ENCODE results near the gene DLG2.

The DLG2 gene

DNA sequence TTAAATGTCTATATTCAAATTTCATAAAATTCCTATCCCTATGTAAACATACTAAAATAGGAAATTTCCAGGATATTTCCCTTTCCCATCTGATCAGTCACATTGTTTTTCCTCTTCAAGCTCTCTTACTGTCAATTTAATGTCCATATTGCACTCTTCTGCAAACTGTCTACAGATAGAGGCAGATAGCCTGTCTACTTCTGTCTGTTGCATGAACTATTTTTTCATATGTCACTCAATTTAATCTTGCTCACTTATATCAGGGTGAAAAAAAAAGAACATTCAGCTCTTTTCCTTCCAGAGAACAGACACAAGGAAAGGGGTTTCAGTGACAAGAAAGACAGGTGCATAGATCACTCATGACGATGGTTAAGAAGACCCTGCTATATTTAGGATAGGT lies 1327.1 kb downstream of the DLG2 start:
- DNase-seq = no peak

DNA sequence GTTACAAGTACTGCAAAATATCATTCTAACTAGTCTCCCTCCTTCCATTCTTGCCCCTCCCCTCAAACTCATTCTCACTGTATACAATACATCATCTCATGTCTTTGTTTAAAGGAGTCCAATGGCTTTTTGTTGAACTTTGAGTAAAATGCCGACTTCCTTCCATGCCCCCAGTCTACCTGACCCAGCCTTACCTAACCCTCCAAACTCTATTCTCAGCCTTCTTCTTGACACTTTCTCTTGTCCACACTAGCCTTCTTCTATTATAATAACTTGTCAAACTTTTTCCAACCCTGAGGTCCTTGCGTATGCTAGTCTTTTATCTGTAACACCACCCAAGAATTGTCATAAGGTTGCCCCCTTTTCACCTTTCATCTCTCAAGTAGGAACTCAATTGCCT lies 1329.6 kb downstream of the DLG2 start:
- no peak for DNase-seq

DNA sequence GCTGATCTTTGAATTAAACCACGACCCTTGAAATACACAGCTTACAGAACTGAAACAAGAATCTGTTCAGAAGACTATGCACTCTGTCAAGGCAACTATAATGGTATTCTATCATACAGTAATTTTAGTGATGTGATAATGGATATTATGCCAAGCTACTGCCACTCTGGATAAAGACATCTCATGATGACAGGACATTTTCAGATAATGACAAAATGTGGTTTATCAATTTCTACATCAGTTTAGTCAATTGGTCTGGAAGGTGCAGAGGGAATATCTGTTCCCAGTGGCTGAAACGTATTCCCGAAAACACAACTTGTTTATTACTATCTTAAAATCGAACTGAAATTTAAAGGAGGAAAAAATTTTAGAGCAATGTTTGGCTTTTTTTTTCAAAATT lies 1331.3 kb downstream of the DLG2 start:
- no peak for DNase-seq

DNA sequence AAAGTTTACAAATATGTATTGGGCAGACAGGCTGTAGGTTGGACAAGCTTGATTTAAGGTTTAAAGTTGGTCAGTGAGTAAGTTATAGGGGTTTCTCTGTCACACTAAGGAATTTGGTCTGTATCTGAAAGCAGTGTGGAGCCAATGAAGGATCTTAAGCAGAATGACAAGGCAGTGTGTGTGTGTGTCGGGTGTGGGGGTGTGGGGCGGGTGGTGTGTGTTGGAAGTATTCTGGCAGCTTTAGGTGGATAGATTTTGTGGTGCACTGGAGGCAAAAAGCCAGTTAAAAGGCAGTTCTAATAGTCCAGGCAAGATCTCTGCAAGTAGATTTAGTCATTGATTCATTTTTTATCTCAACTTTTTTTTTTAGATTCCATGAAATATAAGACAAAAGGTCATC lies 1334.2 kb downstream of the DLG2 start:
- DNase-seq = no peak

DNA sequence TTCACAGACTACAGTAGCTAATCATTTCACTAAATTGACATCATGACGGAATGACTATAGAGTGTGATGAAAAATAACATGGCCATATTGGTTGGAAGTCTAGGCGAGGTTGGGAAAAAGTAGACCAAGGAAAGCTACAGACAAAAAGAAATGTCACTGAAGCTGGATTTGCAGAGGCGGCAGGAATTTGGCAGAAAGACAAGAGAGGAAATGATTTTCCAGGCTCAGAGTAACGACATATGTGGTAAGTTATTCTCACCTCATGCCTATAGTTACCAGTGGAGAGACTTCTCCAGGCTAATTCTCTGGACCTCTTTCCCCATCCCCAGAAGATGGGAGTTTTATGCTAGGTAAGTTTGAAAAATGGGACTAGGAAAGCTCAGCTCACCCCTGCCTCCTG lies 1335.1 kb downstream of the DLG2 start:
- DNase-seq = no peak

DNA sequence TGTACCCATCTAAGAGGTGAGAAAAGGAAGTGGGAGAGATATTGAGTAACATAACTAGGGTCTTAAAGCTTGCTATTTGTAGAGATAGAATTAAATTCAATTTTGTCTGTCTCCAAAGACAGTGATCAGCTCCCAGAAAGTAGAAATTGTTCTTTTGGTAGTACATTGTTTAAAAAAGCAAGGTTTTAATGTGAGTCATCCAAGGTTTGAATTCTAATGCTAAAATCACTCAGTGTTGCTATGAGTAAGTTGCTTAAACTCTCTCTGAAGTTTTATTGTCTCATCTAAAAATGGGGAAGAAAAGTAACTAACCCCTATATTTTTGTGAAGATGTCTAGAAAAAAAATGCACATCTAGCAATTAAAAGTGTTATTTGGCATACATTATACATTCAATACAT lies 1336.5 kb downstream of the DLG2 start:
- no peak for DNase-seq

DNA sequence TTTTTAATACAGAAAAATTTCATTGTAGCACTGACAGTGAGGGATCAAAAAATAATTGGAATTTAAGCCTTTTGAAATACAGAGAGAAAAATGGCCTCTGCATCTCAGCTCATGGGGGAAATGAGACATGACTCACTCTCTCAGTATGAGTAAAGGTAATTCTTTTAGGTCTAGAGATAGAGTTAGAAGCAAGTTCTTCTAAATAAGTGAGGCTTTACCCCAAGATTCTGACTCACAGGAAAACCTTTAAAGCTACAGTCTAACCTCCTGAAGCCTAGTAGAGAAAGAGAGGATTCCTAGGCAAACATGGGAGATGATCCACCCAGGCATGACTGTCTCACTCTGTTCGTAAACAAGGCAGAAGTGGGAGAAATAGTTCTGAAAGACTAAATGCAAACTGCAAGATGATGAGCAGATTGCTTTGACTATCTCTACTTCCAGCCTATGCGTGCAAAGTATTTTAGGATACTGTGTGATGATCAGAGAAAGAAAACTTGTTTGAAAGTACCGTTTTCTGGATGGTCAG lies 1337.7 kb downstream of the DLG2 start:
- DNase-seq = no peak

DNA sequence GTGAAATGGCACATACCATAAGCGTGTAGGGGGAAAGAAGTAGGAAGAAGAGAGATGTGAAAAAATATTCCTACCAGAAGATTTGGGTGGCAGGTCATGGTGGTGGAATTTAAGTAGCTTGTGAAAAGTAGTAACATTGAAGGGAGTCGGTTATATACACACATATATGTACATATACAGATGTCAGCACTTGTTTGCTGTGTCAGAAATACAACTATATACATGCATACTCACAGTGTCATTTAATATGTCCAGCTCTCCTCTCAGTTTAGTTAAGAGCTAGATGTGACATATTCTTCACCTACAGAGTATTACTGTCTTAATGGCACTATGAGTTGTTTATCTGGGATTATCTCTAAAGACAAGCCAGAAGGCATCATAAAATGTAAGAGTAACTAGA lies 1353.6 kb downstream of the DLG2 start:
- DNase-seq = no peak

DNA sequence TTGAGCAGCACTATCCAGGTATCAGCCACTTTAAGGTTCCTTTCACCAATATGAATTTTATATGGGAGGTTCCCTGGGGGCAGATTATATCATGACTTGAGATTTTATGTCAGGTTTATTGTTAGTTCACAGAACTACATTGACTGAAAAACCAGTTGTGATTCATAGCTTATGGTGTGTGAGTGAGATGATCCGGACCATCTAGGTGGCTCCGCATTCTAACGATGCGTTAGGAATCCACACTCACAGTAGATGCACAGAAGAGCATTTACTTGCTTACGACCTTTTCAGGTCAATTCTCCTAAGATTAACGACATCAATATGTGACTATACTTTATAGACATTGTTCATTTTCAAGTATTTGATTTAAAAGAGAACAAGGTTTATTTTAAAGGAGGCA lies 1356.7 kb downstream of the DLG2 start:
- no peak for DNase-seq

DNA sequence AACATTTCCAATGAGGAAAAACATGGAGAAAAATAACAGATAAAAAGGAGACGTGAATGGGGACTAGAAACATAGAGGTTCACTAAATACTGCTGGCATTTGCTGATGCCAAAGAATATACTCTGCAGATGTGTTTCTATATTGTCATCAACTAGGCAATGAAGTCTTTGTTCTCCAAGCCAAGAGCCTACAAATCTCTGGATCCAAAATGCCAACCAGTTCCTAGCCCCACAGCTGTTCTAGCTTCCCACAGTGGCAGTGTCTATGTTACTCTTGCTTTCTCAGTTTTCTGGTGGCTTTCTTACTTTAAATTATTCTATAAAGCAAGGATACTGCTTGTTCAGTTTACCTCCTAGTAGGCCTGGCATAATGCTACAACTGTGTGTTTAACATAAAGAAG lies 1363.1 kb downstream of the DLG2 start:
- no peak for DNase-seq

DNA sequence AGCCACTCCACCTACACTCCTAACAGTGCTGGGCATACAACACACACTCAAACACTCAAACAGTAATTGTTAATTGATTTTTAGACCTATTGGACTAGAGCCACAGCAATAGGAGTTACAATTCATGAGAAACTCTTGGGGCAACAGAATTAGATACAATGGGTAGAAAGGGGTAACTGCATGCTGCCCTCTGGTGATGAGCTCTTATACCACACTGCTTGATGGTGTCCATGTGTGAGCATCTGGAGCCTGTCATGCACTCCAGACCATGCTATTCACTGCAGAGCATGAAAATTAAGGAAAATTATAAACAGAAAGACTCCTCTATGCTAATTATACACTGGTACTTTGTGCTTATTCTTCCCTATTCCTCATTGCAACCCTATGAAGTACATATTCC lies 1365.4 kb downstream of the DLG2 start:
- no peak for DNase-seq

DNA sequence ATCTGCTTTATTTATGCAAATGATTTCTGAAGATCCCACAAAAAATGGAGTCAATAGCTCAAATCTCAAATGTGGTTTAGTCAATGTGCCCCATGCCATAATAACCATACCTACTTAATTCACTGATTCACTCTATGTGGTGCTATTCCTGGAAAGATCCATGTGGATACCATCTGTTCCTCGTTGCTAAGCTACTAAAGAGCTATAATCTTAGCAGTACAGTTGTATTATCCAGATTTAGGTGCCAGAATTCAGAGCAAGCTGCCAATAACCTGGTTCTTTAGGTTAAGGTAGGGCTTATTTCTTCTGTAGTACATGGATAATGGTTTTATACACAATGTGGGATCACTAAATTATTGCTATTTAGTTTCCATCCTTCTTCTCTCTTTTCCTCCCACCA lies 1366.3 kb downstream of the DLG2 start:
- DNase-seq = no peak

DNA sequence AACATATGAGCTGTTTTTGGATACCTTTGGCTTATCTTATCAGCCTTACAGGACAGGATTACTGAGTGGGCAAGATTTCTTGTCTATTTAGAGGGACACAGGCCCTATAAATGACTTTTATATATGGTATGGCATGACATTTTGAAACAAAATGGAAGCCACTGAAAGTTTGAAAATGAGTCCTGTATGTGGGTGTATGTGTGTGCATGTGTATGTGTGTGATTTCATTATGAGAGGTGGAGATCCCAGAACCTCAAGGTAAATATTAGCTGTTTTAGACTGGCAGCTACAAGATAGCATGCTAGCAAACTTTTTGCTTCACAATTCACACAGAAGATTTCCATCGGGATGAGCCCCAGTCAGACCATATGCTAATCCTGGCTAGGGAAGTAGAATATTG lies 1370.5 kb downstream of the DLG2 start:
- DNase-seq = no peak

DNA sequence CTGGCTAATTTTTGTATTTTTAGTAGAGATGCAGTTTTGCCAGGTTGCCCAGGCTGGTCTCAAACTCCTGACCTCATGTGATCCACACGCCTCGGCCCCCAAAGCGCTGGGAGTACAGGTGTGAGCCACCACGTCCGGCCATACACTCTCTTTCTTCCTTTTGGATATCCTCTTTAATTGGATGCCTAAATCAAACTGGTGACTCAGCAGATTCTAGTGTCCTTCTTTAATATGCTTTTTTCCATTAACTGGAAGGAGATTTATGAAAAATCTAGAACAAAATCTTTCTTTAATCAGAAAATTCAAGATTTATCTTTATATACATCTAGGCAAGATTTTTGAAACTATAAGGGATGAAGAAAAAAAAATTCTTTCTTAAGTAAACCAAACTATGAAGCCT lies 1371.7 kb downstream of the DLG2 start:
- DNase-seq = no peak

DNA sequence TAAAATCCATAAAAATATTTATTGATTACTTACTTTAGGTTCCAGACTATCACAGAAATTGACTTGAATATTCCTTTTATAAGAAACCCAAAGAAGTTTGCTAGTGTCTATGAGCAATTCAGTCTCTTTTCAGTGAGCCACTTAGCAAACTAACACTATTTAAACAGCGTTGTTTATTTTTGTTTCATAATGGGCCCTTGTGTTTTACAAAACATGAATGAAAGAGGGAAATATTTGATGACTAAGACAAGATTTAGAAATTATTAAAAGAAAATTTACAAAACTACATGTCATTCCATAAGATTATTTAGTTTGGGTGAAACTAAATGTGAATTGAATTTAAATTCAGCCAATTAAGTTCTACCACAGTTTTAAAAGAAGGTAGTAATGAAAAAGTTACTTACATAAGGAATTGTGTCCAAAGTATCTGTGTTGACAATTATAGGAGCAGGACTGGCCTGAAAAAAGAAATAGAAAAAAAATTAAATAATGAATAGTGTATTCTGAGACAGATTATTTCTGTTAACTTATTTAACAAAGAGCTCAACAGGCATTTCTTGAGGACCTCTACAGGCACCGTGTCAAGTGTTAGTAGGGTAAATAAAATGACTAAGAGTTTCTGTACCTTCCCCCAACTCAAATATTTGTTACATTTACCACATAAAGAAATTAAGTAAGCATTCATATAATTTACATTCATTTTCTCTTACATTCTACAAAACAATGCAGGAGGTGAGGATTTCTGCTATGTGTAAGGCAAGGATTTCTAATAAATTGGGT lies 1376.1 kb downstream of the DLG2 start:
- DNase-seq = no peak

DNA sequence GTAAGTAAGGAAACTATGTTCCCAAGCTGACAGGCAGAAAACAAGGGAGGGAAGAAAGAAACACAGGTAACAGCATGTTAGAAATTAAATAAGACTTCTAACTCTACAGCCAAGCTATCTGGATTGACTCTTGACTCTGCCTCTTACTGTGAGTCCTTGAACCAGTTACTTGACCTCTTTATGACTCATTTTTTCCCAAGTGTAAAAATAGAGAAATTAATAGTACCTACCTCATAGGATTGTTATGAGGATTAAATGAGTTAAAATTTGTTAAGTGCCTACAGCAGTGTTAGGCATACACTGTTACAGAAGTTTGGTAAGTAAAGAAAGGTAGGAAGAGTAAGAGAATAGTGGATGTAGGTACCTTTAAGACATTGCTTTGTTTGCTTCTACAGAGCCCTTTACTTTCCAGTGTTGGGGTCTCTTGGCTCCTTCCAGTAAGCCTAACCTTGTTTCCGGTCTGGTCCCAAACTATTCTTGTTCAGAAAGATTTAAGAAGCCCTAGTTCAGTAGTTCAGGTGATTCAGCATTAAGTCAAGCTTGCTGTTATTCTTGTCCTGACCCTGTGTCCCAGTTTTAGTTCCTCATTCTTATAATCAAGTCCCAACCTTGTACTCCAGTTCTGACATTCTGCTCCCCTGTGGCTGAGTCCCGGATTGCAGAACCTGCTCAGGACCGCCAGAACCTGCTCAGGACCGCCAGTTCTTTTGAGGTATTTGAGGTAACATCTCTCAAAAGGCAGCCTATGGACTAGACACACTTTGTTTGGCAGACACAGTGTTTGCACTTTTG lies 1377.6 kb downstream of the DLG2 start:
- no peak for DNase-seq

DNA sequence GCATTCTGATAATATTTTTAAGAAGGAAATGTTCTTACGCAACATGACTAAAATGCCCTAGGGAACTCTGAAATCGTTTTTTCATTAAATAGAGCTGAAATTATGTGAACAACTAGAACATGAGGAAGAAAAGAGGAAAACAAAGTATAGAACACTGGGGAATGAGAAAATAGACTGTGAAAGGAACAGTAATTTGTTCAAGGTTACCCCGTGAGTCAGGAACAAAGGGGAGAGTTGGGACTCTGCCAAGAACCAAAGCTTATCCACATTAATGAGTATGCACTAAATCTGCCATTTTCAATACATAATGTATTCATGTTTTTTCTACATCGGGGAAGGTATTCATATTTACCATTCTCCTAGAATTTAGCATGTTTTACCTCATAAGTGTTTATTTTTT lies 1379.2 kb downstream of the DLG2 start:
- no peak for DNase-seq

DNA sequence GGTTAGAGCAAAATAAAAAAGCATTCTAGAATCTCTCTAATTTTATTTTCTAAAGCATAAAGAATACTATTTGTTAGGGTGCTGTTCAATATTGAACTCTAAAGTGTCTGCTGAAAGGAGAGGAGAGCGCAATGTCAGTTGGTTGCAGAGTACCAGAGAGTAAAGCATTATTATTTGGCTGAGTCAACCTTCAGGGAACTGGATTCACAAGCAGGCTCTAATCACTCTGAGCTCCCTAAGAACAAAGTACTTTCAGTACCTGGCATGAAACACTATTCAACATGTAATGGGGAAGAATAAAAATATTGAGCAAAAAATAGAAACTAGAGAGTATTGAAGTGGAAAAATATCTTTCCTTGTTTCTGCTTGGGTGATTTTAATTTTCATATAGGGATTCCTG lies 1380.0 kb downstream of the DLG2 start:
- DNase-seq = no peak

DNA sequence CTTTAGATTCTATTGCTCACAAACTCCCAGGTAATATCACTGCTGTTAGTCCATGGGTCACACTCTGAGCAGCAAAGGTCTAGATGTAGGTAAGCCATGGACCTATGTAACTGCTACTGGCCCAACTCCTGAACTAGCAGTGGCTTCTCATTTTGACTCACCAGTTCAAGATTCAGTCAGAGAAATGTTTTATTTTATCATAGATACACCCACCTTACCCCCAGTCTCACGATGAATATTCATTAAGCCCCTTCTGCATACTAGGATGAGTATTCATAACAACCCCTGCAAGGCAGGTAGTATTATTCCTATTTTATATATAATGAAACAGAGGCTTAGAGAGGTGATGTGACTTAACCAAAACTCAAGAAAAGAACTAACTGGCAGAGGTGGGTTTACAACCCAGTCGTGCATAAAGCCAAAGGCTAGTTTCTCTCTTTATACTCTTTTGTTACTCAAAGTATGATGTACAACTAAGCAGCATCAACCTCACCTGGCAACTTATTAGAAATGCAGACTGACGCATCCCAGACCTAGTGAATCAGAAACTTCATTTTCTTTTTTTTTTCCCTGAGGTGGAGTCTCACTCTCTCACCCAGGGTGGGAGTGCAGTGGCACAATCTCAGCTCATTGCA lies 1383.4 kb downstream of the DLG2 start:
- no peak for DNase-seq

DNA sequence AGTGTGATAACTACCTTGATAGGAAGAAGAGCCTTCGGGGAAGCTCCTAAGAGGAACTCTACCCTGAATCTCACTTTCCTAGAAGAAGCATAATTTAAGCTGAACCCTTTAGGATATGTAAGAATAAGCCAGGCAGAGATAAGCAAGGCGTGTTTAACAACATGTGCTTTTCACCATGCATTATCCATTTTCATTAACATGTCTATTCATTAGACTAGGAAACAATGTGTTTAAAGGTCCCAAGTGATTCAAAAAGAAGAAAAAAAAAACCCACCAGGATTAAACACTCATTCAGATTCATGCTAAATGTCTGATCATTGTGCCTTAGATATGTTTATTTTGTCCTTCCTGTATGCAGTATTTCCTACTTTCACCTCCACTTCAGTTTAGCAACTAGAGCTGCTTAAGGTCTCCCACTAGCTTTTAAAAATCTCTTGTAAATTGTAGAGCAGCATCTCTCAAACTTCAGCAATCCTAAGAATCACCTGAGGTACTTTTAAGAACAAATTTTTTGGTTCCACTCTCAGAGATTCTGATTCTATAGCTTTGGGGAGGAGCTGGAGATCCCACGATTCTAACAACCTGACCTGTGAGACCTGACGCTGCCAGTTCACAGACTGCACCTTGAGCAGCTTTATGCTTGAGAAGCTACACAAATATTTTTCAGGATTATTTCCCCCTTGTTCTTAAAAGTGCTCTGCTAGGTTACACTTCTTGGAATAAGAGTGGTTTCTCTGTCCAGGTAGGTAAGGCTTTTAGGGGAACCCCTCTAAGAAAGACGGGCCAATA lies 1385.6 kb downstream of the DLG2 start:
- no peak for DNase-seq

DNA sequence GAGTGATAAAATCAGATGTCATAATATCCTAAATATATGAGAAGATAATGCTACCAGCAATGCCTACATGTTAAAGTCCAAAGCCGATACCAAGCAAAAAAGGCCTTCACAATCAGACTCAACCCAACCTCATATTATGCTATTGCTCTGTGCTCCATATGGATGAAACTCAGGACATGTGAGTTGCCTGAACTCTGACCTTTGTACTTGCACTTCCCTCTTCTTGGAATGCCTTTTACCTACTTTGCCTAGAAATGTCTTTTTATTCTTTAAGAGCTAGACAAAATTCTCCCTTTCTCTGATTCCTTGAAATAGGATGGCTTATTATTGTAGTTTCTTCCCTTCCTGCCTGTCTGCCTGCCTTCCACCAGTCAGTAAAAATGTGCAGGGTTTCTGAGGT lies 1386.3 kb downstream of the DLG2 start:
- DNase-seq = no peak

DNA sequence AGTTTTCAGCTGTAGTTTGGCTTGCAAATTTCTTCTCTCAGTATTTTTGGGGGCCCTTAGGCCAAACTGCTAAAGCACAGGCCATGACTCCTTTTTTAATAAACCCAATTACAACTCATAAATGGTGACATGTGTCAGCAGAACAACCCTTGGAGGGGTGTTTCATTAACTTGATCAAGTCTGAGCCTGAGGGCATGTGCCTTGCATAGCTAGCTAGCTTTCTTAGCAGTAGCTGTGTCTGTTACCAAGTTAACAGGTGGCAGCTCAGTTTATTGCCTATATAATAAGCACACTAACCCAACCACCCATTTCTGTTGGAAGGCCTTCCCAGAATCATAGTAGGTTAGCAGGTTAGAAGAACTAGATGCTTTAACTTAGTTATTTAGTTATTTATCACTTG lies 1390.7 kb downstream of the DLG2 start:
- DNase-seq = no peak
